Measurements from ENCODE around the gene RNF186.

DNA sequence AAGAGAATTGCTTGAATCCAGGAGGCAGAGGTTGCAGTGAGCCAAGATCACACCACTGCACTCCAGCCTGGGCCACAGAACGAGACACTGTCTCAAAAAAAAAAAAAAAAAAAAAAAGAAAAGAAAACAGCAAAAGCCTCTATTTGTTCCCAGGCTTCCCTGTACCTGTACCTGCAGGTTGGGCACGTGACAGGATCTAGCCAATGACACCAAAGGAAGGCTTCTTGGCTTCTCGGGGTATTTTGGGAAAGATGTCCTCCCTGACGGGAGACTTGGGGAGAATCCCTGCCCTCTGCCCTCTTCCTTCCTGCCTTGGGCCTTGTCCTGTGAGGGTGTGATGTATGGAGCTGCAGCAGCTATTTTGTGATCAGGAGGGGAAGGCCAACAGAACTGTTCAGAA is 38.1 kb downstream of the RNF186 start:
- TF ChIP-seq, protein P1, sequence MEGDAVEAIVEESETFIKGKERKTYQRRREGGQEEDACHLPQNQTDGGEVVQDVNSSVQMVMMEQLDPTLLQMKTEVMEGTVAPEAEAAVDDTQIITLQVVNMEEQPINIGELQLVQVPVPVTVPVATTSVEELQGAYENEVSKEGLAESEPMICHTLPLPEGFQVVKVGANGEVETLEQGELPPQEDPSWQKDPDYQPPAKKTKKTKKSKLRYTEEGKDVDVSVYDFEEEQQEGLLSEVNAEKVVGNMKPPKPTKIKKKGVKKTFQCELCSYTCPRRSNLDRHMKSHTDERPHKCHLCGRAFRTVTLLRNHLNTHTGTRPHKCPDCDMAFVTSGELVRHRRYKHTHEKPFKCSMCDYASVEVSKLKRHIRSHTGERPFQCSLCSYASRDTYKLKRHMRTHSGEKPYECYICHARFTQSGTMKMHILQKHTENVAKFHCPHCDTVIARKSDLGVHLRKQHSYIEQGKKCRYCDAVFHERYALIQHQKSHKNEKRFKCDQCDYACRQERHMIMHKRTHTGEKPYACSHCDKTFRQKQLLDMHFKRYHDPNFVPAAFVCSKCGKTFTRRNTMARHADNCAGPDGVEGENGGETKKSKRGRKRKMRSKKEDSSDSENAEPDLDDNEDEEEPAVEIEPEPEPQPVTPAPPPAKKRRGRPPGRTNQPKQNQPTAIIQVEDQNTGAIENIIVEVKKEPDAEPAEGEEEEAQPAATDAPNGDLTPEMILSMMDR (CRISPR knock-in tag; IDR thresholded peaks at IDR 0.05) = no peak
- TF ChIP-seq, protein P2, sequence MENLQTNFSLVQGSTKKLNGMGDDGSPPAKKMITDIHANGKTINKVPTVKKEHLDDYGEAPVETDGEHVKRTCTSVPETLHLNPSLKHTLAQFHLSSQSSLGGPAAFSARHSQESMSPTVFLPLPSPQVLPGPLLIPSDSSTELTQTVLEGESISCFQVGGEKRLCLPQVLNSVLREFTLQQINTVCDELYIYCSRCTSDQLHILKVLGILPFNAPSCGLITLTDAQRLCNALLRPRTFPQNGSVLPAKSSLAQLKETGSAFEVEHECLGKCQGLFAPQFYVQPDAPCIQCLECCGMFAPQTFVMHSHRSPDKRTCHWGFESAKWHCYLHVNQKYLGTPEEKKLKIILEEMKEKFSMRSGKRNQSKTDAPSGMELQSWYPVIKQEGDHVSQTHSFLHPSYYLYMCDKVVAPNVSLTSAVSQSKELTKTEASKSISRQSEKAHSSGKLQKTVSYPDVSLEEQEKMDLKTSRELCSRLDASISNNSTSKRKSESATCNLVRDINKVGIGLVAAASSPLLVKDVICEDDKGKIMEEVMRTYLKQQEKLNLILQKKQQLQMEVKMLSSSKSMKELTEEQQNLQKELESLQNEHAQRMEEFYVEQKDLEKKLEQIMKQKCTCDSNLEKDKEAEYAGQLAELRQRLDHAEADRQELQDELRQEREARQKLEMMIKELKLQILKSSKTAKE (CRISPR knock-in tag; IDR thresholded peaks at IDR 0.05; ENCODE audit: borderline replicate concordance) = no peak
- TF ChIP-seq EZH2 (conservative IDR thresholded peaks at IDR 0.05; ENCODE audit: low read depth, low read length) (no peak), NFIC (IDR thresholded peaks at IDR 0.05; ENCODE audit: low read length) (no peak), RFX5 (IDR thresholded peaks at IDR 0.05; ENCODE audit: low read depth, low read length) (no peak), FOSL1 (CRISPR knock-in tag; IDR thresholded peaks at IDR 0.05; ENCODE audit: borderline replicate concordance) (no peak), FOXM1 (CRISPR knock-in tag; IDR thresholded peaks at IDR 0.05) (no peak)
- TF ChIP-seq, protein P3, sequence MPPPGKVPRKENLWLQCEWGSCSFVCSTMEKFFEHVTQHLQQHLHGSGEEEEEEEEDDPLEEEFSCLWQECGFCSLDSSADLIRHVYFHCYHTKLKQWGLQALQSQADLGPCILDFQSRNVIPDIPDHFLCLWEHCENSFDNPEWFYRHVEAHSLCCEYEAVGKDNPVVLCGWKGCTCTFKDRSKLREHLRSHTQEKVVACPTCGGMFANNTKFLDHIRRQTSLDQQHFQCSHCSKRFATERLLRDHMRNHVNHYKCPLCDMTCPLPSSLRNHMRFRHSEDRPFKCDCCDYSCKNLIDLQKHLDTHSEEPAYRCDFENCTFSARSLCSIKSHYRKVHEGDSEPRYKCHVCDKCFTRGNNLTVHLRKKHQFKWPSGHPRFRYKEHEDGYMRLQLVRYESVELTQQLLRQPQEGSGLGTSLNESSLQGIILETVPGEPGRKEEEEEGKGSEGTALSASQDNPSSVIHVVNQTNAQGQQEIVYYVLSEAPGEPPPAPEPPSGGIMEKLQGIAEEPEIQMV (CRISPR knock-in tag; IDR thresholded peaks at IDR 0.05; ENCODE audit: low read depth) = no peak

All from HepG2 (cell line).